HT1080 (cell line): ENCODE results near the gene SUMO2. TPM values are rescaled to one million over a fixed set of nuclear protein-coding genes. Genes with fewer than 3 reads are reported as not detected.
"Not testable (repeated sequence)": the region's sequence is repeated elsewhere in the genome, so short reads cannot be mapped to it uniquely, and the experiment has no call there.

Experiments
- DNase-seq: peaks from one replicate; pipeline ENCODE4 v3.0.0-alpha.2; 2015; ENCODE audit warnings: low read depth
- total RNA-seq: library from RNA; depleted of rRNA; stranded (reverse); fragments of >200 nt; shearing (Covaris generic); gene quantifications from 2 replicates; pipeline ENCODE4 v1.2.3, GENCODE V29; 2014

The SUMO2 gene
- total RNA-seq, 1 experiment from 2014 or later: 314 TPM

DNA sequence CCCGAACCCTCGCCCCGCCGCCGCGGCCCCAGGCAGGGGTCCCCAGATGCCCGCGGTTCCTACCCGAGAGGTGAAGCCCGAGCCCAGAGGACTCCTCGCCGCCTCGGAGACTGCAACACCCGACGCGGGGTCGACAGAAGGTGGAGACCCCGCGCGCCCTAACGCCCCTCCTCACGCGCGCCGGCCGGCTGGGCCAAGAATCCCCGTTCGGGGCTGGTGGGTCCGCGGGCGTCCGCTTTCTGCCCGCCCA is 515 bp downstream of the SUMO2 start:
- no peak for DNase-seq

- no peak for DNase-seq
These were observed 996 bp downstream of the SUMO2 start for GRCh38 chr17:75181608-75182318.

- no peak for DNase-seq
These were observed 1.6 kb downstream of the SUMO2 start for GRCh38 chr17:75181110-75181509.

GRCh38 chr17:75178453-75178852 is 4.3 kb downstream of the SUMO2 start:
- DNase-seq: no peak

DNA sequence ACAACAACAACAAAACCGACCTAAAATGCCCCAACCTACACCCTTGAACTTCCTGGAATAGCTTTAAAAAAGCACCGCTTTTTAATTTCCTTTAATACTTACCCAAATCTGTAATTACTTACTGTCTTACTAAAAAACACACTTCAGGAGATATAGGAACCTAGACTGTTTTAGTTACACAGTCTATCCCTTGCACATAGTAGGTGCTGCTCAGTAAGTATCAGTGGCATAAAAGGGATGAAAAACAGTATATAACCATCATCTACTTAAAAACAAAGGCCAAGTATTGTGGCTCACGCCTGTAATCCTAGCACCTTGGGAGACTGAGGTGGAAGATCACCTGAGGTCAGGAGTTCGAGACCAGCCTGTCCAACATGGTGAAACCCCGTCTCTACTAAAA is 6.1 kb downstream of the SUMO2 start:
- DNase-seq: no peak

GRCh38 chr17:75174996-75175395 is 7.8 kb downstream of the SUMO2 start:
- no peak for DNase-seq

DNA sequence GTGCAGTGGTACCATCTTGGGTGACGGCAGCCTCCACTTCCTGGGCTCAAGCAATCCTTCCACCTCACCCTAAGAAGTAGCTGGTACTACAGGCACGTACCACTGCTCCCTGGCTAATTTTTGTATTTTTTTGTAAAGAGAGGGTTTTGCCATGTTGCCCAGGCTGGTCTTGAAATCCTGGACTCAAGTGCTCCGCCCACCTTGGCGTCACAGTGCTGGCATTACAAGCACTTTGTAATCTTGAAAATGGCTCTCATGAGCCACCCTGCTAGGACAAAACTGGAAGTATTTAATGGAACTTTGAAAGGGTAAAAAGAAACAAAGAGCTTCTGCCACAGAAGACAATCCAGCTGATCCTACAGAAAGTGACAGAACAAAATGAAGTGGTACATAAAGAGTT is 9.2 kb downstream of the SUMO2 start:
- DNase-seq: no peak

- DNase-seq: no peak
These were observed 13.8 kb downstream of the SUMO2 start for GRCh38 chr17:75168998-75169397.

DNA sequence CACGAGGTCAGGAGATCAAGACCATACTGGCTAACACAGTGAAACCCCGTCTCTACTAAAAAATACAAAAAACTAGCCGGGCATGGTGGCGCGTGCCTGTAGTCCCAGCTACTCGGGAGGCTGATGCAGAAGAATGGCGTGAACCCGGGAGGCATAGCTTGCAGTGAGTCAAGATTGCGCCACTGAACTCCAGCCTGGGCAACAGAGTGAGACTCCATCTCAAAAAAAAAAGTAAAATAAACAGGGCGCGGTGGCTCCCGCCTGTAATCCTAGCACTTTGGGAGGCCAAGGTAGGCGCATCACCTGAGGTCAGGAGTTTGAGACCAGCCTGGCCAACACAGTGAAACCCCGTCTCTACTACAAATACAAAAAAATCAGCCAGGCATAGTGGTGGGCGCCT is 18.2 kb downstream of the SUMO2 start:
- not testable (repeated sequence) for DNase-seq

GRCh38 chr17:75163074-75163473 is 19.7 kb downstream of the SUMO2 start:
- DNase-seq: no peak

- DNase-seq: no peak
These were observed 22.5 kb downstream of the SUMO2 start for GRCh38 chr17:75160211-75160610.

DNA sequence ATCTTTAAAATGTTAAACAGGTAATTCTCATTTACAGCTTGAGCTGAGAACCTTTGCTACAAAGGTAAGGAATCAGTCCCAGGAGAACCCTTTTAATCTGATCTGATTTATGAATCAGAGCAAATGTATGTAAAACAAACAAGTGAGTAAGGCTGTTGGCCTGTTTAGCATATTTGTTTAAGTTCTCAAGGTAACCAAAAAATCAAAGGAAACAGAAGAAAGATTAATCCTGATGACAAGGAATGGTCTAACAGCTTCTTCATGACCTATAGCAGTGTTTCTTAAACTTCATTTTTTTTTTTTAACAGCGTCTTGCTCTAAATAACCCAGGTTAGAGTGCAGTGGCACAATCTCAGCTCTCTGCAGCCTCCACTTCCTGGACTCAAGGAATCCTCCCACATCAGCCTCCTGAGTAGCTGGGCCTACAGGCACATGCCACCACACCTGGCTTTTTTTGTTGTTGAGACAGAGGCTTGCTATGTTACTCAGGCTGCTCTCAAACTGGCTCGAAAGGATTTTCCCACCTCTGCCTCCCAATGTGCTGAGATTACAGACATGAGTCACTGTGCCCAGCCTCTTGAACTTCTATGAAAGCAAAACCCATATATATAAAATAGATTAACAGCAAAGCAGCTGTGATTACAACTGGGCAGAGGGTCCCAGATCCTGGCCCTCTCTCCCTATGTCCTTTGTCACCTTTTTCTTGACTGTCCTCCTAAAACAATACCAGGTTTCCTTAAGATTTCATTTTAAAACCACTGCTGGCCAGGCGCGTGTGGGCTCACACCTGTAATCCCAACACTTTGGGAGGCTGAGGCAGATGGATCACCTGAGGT is 23.3 kb downstream of the SUMO2 start:
- DNase-seq: peak; percentile 76

GRCh38 chr17:75158480-75158879 is 24.3 kb downstream of the SUMO2 start:
- not testable (repeated sequence) for DNase-seq

DNA sequence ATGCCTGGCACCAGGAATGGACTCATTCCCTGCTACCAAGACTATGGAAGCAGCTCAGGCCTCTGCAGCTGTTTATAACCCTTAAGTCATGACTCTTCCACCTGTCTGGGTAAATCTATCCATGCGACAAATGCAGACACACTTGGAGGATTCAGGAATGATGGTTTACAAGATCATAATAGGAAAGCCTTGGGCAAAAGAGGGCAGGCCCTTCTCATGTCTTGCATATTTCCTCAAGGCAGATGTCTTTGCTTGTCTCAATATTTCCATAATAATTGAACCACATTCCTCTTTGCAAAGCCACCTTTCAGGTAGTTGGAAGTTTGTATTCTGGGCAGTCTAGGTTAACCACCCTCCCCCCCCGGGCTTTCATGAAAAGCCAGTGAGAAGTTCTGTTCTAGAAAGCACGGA is 27.6 kb downstream of the SUMO2 start:
- DNase-seq: no peak

- peak; percentile 98 for DNase-seq
These were observed 28.3 kb downstream of the SUMO2 start, which contains the start of gene JPT1 for GRCh38 chr17:75154195-75155106. TSS of gene JPT1 (minus strand) at chr17:75154512. CDS start at chr17:75154397, 115 bp downstream.

DNA sequence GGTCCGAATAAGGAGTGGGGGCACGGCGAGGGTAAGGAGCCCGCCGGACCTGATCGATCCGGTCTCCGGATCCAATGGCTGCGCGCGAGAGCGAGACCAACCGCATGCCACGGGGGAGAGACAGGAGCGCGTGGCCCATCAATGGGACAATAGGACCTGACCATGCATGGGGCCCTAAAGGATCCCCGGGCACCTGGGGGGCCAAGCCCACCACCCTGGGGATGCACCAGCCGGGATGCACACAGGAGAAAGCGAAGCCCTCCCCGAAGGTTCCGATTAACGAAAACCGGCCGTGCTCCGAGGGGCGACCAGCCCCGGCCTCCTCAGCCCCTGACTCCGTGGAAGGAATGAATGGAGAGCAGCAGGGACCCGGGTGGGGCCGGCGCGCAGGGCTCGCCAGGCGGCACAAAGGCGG is 29.0 kb downstream of the SUMO2 start:
- peak; percentile 27 for DNase-seq

DNA sequence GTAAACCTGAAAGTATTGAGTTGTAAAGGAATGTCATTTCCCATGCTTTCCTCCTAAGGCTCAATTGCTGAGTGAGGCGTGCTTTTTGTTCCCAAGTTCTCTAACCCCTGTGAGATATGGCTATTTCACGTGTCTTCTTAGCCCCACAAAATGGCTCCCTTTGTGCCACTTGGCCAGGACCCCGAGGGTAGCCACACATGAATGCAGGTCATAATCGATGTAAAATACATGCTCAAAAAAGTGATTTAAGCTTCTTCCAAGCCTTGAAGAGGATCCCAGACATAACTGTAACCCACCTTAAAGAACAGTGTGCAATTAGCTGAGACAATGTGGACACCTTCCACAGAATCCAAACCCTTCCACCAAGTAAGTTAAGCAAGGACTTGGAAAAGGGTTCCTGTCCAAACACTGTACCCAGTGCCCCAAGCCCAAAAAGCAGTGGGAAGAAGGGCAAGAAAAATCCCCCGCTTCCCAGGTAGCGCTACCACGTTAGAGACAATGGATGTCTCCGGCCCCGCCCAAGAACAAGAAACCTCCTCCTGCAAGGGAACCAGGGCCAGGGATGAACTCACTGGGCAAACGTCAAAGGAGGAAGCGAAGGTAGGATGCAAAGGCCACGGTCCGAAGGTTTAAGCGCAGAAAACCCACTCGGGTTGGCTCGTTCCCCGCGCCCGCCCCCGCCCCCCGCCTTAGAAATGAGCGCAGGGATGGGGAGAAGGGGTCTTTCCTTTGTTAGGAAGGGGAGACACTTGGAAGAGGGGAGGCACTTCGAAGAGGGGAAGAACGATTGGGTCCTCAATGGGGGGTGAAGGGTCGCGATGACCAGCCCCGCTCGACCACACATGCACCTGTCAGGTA is 29.6 kb downstream of the SUMO2 start:
- peak; percentile 38 for DNase-seq

DNA sequence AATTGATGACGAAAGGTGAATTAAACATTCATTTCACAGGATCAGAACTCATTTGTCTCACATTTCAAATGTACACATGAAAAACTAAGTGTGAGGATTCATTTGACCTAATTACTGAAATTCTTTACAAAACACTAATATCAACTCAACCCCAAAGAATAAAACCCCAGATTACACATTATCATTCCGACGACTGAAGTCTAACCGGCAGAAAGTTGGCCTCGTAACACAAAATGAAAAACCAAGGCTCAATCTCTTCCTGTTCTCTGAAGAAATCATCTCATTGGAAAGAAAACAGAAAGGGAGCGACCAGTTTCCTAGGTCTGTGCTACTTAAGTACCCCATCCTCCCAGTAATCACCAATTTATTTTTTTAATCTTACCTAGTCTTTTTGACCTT is 30.2 kb downstream of the SUMO2 start:
- peak; percentile 26 for DNase-seq

DNA sequence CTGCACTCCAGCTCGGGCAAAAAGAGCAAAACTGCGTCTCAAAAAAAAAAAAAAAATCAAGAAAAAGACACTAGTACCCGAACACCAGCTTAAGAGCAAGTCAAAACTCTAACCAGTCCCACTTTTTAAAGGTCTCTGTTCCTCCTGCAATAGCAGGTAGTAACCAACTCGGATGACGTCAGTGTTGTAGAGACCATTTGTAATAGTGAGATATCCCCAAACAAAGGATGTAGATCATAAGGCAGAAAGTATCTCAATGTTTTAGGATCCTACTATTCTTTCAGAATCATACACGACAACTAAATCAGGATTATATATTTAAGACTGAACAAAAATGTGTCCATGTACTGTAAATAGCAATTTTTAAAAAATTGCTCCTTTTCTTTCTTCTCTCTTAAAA is 30.8 kb downstream of the SUMO2 start:
- DNase-seq: no peak

GRCh38 chr17:75147878-75148546 is 34.7 kb downstream of the SUMO2 start:
- no peak for DNase-seq
